ENCODE data around the gene ATF4. TPM values are rescaled to one million over a fixed set of nuclear protein-coding genes. Genes with fewer than 3 reads are reported as not detected.

Gene ATF4
- total RNA-seq, 2 experiments from 2014 or later = 518 to 536 TPM

DNA sequence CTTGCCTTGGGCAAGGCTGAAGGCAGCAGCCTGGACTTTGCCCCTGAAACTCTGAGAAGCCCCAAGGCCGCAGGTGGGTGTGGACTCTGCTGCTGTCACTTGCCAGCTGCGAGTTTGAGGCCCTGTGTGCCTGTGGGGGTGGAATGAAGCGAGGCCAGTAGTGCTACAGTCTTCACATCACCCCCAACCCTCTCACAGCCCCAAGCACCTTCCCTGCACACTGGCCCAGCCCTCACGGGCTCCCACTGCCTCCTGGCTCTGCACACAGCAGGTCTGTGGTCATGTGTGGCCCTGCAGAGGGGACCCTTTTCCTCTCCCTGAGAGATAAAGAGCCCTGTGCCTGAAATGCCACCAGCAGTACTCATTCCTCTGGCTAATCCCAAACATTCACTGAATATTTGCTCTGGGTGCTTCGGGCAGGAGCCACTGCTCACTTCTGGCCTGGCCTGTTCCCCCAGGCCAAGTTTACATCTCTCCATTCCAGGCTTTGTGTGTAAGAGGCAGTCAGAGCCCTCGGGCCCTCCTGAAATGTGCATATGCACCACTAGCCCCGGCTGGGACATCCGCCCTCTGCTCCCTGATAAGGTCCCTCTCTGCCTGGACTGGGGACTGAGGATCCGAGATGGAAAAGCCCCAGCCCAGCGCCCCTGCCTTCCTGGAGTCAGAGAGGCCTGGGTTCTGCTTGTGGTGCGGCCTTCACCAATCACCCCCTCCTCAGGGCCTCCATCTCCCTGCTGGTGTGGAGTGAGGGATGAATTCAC, 45.8 kb upstream of the ATF4 start:
- ChIA-PET CTCF (no interaction called here), POLR2A (no interaction called here)
- no peak for ATAC-seq
- DNase-seq = no peak
- intact Hi-C loops (cut with micrococcal nuclease) = no loop called here
- Mint-ChIP-seq H3K4me3 (no peak overlapping the region), H3K9me3 (no peaks in the 10 kb centered on the region), H3K36me3 (ENCODE audit: low read depth) (no peaks in the 10 kb centered on the region), H3K4me1 (ENCODE audit: low read depth) (peaks cover 13% of the 10 kb centered on the region), H3K27me3 (no peaks in the 10 kb centered on the region), H3K27ac (no peak overlapping the region)
- TF ChIP-seq, protein P1, sequence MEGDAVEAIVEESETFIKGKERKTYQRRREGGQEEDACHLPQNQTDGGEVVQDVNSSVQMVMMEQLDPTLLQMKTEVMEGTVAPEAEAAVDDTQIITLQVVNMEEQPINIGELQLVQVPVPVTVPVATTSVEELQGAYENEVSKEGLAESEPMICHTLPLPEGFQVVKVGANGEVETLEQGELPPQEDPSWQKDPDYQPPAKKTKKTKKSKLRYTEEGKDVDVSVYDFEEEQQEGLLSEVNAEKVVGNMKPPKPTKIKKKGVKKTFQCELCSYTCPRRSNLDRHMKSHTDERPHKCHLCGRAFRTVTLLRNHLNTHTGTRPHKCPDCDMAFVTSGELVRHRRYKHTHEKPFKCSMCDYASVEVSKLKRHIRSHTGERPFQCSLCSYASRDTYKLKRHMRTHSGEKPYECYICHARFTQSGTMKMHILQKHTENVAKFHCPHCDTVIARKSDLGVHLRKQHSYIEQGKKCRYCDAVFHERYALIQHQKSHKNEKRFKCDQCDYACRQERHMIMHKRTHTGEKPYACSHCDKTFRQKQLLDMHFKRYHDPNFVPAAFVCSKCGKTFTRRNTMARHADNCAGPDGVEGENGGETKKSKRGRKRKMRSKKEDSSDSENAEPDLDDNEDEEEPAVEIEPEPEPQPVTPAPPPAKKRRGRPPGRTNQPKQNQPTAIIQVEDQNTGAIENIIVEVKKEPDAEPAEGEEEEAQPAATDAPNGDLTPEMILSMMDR (IDR thresholded peaks at IDR 0.05) = no peak

- intact Hi-C loops (cut with micrococcal nuclease) = no loop called here
- no peak for ATAC-seq
- Mint-ChIP-seq H3K27me3 (no peaks in the 10 kb centered on the region), H3K4me3 (no peak overlapping the region), H3K4me1 (ENCODE audit: low read depth) (peaks cover 13% of the 10 kb centered on the region), H3K36me3 (ENCODE audit: low read depth) (no peaks in the 10 kb centered on the region), H3K27ac (no peak overlapping the region), H3K9me3 (no peaks in the 10 kb centered on the region)
- ChIA-PET POLR2A (no interaction called here), CTCF (no interaction called here)
- DNase-seq = no peak
- TF ChIP-seq, protein P1 (IDR thresholded peaks at IDR 0.05) = no peak
Measured at GRCh38 chr22:39475337-39475736, 45.0 kb upstream of the ATF4 start.

DNA sequence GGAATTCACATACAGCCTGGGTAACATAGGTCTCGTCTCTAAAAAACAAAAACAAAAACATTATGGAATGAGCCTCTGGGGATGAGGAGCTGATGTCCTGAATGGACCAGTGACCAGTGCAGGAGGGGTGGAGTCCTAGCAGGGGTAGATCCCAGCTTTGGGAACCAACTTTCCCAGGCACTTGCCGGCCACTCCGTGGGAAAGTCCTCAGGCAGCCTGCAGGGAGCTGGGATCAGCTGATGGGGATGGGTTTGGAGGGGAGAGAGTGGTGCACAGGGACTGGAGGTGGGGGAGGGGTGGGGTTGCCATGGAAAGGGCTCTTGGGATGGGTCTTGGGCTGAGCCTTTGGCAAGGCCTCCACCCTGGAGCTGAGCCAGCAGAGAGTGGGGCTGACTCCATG, 44.5 kb upstream of the ATF4 start:
- Mint-ChIP-seq H3K9me3 (no peaks in the 10 kb centered on the region), H3K4me3 (no peak overlapping the region), H3K36me3 (ENCODE audit: low read depth) (no peaks in the 10 kb centered on the region), H3K27me3 (no peaks in the 10 kb centered on the region), H3K27ac (no peak overlapping the region), H3K4me1 (ENCODE audit: low read depth) (peaks cover 12% of the 10 kb centered on the region)
- intact Hi-C loops (cut with micrococcal nuclease) = no loop called here
- DNase-seq = no peak
- TF ChIP-seq, protein P1 (IDR thresholded peaks at IDR 0.05) = no peak
- ChIA-PET CTCF (interaction anchor here (0.7 to 0.9 kb wide), 2 partner anchors 15 to 18 kb away, joined by 3 to 4 read pairs; no protein-coding TSS in a partner anchor), POLR2A (no interaction called here)
- ATAC-seq = no peak

- no peak for ATAC-seq
- CTCF ChIA-PET = interaction anchor here (0.9 kb wide), 1 partner anchor 17 kb away, joined by 4 read pairs; no protein-coding TSS in a partner anchor
Measured at GRCh38 chr22:39476664-39477063, 43.7 kb upstream of the ATF4 start.

GRCh38 chr22:39477542-39477941, 42.8 kb upstream of the ATF4 start:
- intact Hi-C loops (cut with micrococcal nuclease) = no loop called here
- Mint-ChIP-seq H3K27me3 (no peaks in the 10 kb centered on the region), H3K4me3 (no peak overlapping the region), H3K27ac (no peak overlapping the region), H3K4me1 (ENCODE audit: low read depth) (peaks cover under 1% of the 10 kb centered on the region), H3K9me3 (no peaks in the 10 kb centered on the region), H3K36me3 (ENCODE audit: low read depth) (no peaks in the 10 kb centered on the region)
- ChIA-PET POLR2A (no interaction called here), CTCF (no interaction called here)
- no peak for DNase-seq
- TF ChIP-seq, protein P1 (IDR thresholded peaks at IDR 0.05) = no peak
- no peak for ATAC-seq

More at GRCh38 chr22:39476664-39477063, 43.7 kb upstream of the ATF4 start:
- intact Hi-C loops (cut with micrococcal nuclease) = no loop called here
- Mint-ChIP-seq H3K36me3 (ENCODE audit: low read depth) (no peaks in the 10 kb centered on the region), H3K4me3 (no peak overlapping the region), H3K4me1 (ENCODE audit: low read depth) (peaks cover 7% of the 10 kb centered on the region), H3K27me3 (no peaks in the 10 kb centered on the region), H3K27ac (no peak overlapping the region), H3K9me3 (no peaks in the 10 kb centered on the region)
- TF ChIP-seq, protein P1 (IDR thresholded peaks at IDR 0.05) = no peak
- no peak for DNase-seq
- POLR2A ChIA-PET = no interaction called here
